Left lung (tissue), 10 donors: ENCODE measurements around the gene HNF4A. TPM values are rescaled to one million over a fixed set of nuclear protein-coding genes. Genes with fewer than 3 reads are reported as not detected.
"Not testable (repeated sequence)": the region's sequence is repeated elsewhere in the genome, so short reads cannot be mapped to it uniquely, and the experiment has no call there.

Experiments
- ATAC-seq: fragments of 200-7000 bp; cut with Tn5 transposase; one replicate; pipeline ENCODE4 v1.9.1; 2020; ENCODE audit warnings: moderate library complexity
- DNase-seq, 4 donors: peaks; one replicate each; pipeline ENCODE4 v3.0.0-alpha.2; 2013 to 2020
- H3K27ac ChIP-seq, 2 donors: fragments of 200-600 bp; sonication (generic) in 1 of 2; one replicate each; pipeline versions ENCODE4 v1.5.0 to v1.8.0; 2020 to 2021
- H3K27me3 ChIP-seq, 2 donors: fragments of 200-600 bp; sonication (generic) in 1 of 2; one replicate each; pipeline versions ENCODE4 v1.5.0 to v1.8.0; 2020 to 2021
- H3K36me3 ChIP-seq, 2 donors: fragments of 200-600 bp; sonication (generic) in 1 of 2; one replicate each; pipeline versions ENCODE4 v1.5.0 to v1.8.0; 2020 to 2021
- H3K4me1 ChIP-seq, 2 donors: fragments of 200-600 bp; one replicate each; pipeline ENCODE4 v1.8.0; 2021
- H3K4me3 ChIP-seq, 2 donors: fragments of 200-600 bp; sonication (generic) in 1 of 2; one replicate each; pipeline versions ENCODE4 v1.5.0 to v1.8.0; 2020 to 2021; ENCODE audit warnings: mild to moderate bottlenecking in 1 of 2
- H3K9me3 ChIP-seq, 2 donors: fragments of 200-600 bp; sonication (generic) in 1 of 2; one replicate each; pipeline versions ENCODE4 v1.5.0 to v1.8.0; 2020 to 2021
- intact Hi-C, 2 donors: fragments of 100-400 bp; cut with DNase I; formaldehyde crosslinking; loops; one replicate each; pipeline versions ENCODE4 v1.11.2 to v1.14.2; 2022
- polyA plus RNA-seq, 6 donors: library from polyadenylated mRNA; unstranded; fragments of 120-200 nt; gene quantifications; one replicate each; pipeline ENCODE4 v1.2.1, GENCODE V29; 2013; ENCODE audit not compliant: insufficient read length in 6 of 6
- total RNA-seq, 2 donors: library from RNA; stranded (reverse); fragmentation: NEBNext Ultra II Directional; extraction: Animal tissue kit (Norgen Biotek cat#: 25700); gene quantifications; one replicate each; pipeline ENCODE4 v1.2.1, GENCODE V29; 2021
- TF ChIP-seq, protein P1 (sequence below), 2 donors: fragments of 200-600 bp; sonication (generic) in 1 of 2; IDR thresholded peaks; one replicate each; pipeline versions ENCODE4 v1.5.0 to v1.8.0; 2021; ENCODE audit warnings: antibody characterized with exemption in 2 of 2
- donor health status: DM: no; HTN: yes; CAD: no.
- donor health status: DM: no; HTN: no; CAD: no.

Gene HNF4A
- total and polyA plus RNA-seq, 8 donors = 0.21 to 3.5 (median 0.96) TPM

- intact Hi-C loops = loop anchor here in 1 of 2 donors (5.0 kb wide), 1 partner anchor 98 kb away; no protein-coding TSS in a partner anchor
Measured at GRCh38 chr20:44314870-44315269, 40.6 kb upstream of the HNF4A start.

DNA sequence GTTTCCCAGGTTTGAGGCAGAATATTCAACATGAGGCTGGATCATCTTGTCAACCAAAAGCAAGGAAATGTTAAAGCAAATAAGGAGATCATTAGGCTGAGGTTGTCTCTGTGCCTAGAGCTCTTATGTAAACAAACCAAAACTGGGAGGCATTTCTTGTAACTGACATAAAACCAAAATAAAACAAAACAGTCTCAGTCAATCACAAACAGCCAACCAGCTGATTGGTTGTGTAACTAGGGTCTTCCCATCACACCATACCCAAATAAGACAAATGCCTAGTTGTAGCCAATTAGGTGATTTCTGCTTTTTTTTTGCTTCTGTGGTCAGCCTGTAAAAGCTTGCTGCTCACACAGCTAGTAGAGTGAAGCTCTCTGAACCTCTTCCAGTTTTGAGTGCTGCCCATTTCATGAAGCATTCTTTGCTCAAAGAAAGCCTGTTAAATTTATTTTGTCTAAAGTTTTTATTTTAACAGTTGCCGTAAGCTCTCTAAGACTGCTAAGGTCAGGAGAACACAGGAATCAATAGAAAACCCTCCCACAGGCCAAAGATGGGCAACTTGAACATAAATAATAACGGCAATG lies 35.6 kb upstream of the HNF4A start:
- no peak for DNase-seq
- peaks cover 0 to 42% of the 10 kb centered on the region in 2 donors for H3K27me3 ChIP-seq
- no peaks in the 10 kb centered on the region for H3K4me1 ChIP-seq
- no peak overlapping the region for H3K27ac ChIP-seq
- no peaks in the 10 kb centered on the region for H3K9me3 ChIP-seq
- no peak for ATAC-seq
- TF ChIP-seq, protein P1, sequence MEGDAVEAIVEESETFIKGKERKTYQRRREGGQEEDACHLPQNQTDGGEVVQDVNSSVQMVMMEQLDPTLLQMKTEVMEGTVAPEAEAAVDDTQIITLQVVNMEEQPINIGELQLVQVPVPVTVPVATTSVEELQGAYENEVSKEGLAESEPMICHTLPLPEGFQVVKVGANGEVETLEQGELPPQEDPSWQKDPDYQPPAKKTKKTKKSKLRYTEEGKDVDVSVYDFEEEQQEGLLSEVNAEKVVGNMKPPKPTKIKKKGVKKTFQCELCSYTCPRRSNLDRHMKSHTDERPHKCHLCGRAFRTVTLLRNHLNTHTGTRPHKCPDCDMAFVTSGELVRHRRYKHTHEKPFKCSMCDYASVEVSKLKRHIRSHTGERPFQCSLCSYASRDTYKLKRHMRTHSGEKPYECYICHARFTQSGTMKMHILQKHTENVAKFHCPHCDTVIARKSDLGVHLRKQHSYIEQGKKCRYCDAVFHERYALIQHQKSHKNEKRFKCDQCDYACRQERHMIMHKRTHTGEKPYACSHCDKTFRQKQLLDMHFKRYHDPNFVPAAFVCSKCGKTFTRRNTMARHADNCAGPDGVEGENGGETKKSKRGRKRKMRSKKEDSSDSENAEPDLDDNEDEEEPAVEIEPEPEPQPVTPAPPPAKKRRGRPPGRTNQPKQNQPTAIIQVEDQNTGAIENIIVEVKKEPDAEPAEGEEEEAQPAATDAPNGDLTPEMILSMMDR (IDR thresholded peaks at IDR 0.05) = no peak
- H3K4me3 ChIP-seq = no peak overlapping the region
- no peaks in the 10 kb centered on the region for H3K36me3 ChIP-seq
- intact Hi-C loops = no loop called here

More at GRCh38 chr20:44314870-44315269, 40.6 kb upstream of the HNF4A start:
- peaks cover 0 to 22% of the 10 kb centered on the region in 2 donors for H3K27me3 ChIP-seq
- DNase-seq = no peak
- peaks cover 4 to 12% of the 10 kb centered on the region in 2 donors for H3K4me1 ChIP-seq
- ATAC-seq = no peak
- TF ChIP-seq, protein P1 (IDR thresholded peaks at IDR 0.05) = no peak
- H3K9me3 ChIP-seq = no peaks in the 10 kb centered on the region
- H3K27ac ChIP-seq = no peak overlapping the region
- H3K4me3 ChIP-seq = no peak overlapping the region
- no peaks in the 10 kb centered on the region for H3K36me3 ChIP-seq

DNA sequence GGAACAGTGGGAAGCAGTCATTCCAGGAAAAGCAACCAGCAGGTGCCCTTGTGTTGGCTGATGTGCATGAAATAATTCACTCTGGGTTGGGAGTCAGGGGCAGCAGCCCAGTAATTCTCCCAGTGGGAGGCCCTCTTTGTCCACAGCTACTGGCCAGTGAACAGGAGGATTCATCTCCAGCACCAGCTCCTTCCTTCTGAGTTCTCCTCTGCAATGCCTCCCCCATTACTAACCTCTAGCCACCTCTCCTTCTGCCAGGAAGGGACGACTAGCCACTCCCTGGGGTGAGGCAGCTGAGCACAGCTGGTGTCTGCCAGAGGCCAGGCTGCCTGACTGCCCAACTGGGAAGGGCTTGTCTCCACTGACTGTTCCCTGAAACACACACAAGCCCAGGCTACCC lies 31.2 kb upstream of the HNF4A start:
- TF ChIP-seq, protein P1 (IDR thresholded peaks at IDR 0.05) = no peak
- Histone ChIP-seq H3K4me1 (peaks cover 0 to 6% of the 10 kb centered on the region in 2 donors), H3K27me3 (peaks cover 0 to 53% of the 10 kb centered on the region in 2 donors), H3K36me3 (no peaks in the 10 kb centered on the region), H3K4me3 (no peak overlapping the region), H3K27ac (no peak overlapping the region), H3K9me3 (no peaks in the 10 kb centered on the region)
- intact Hi-C loops = no loop called here
- DNase-seq = no peak
- ATAC-seq = no peak

GRCh38 chr20:44326391-44327159 lies 28.9 kb upstream of the HNF4A start:
- no peak for DNase-seq
- ATAC-seq = no peak
- intact Hi-C loops = no loop called here
- Histone ChIP-seq H3K9me3 (no peaks in the 10 kb centered on the region), H3K4me3 (peak overlapping the region in 1 of 2 donors; percentile 15), H3K4me1 (peaks cover 0 to 6% of the 10 kb centered on the region in 2 donors), H3K27me3 (peaks cover 0 to 59% of the 10 kb centered on the region in 2 donors), H3K36me3 (no peaks in the 10 kb centered on the region), H3K27ac (no peak overlapping the region)
- TF ChIP-seq, protein P1 (IDR thresholded peaks at IDR 0.05) = no peak

DNA sequence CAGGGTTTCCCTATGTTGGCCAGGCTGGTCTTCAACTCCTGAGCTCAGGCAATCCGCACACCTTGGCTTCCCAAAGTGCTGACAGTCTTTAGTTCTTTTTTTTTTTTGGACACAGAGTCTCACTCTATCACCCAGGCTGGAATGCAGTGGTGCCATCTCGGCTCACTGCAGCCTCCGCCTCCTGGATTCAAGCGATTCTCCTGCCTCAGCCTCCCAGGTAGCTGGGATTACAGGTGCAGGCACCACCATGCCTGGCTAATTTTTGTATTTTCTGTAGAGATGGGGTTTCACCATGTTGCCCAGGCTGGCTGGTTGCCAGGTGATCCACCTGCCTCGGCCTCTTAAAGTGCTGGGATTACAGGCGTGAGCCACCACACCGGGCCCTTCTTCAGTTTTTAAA lies 27.8 kb upstream of the HNF4A start:
- H3K4me1 ChIP-seq, H3K4me3 ChIP-seq, H3K36me3 ChIP-seq, H3K27ac ChIP-seq, DNase-seq, ATAC-seq, H3K9me3 ChIP-seq, intact Hi-C loops: not testable (repeated sequence)
- peaks cover 0 to 55% of the 10 kb centered on the region in 2 donors for H3K27me3 ChIP-seq
